Stimulated activated CD4-positive, alpha-beta T cell treated with anti-CD3 and anti-CD28 coated beads, Interleukin-1b, Interleukin-23, amount 100 ng/mL, for 1 hour (primary cell): ENCODE results near the gene MAP1LC3C.
"Not testable (repeated sequence)": the region's sequence is repeated elsewhere in the genome, so short reads cannot be mapped to it uniquely, and the experiment has no call there.

Experiments
- DNase-seq, 2 donors: peaks; one replicate each; pipeline ENCODE4 v3.0.0-alpha.2; 2020; ENCODE audit warnings: low read depth in 2 of 2

The MAP1LC3C gene

DNA sequence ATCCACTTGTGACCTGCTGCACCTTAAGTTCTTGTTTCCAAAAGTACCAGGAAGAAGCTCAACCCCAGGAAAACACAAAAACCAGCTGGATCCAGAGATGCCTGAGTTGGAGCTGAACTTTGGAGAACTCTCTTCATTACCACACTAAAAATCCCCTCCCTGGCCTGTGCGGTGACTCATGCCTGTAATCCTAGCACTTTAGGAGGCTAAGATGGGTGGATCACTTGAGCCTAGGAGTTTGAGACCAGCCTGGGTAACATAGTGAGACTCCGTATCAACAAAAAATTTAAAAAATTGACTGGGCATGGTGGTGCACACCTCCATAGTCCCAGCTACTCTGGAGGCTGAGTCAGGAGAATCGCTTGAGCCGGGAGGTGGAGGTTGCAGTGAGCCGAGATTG is 6.2 kb downstream of the MAP1LC3C start:
- DNase-seq: no peak

DNA sequence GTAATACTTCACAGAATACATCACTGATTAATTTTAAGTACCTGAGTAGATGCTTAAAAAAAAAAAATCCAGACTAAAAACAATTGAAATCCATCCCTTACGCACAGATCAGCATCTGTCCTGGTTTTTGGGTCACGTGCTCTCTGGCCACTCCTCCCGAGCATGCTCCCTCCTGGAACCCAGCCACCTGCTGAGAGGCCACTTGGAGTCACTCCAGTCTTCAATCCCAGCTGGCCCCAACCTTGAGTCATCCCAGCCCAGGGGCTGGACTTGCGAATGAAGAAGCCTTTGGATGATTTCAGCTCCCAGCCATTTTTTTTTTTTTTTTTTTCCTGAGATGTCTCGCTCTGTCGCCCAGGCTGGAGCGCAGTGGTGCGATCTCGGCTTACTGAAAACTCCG is 8.9 kb downstream of the MAP1LC3C start:
- DNase-seq: no peak

DNA sequence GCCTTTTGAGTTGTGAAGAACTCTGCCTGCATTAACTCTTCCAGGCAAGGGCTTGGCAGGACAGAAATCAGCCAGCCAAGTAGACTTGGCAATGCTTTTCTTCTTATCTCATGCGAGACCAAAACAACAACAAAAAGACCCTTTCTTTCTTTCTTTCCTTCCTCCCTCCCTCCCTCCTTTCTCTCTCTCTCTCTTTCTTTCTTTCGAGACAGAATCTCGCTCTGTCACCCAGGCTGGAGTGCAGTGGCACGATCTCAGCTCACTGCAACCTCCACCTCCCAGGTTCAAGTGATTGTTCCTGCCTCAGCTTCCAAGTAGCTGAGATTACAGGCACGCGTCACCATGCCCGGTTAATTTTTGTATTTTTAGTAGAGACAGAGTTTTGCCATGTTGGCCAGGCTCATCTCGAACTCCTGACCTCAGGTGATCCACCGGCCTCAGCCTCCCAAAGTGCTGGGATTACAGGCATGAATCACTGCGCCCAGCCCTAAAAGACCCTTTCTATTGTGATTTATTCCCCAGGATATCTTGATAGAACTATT is 10.4 kb downstream of the MAP1LC3C start:
- not testable (repeated sequence) for DNase-seq

DNA sequence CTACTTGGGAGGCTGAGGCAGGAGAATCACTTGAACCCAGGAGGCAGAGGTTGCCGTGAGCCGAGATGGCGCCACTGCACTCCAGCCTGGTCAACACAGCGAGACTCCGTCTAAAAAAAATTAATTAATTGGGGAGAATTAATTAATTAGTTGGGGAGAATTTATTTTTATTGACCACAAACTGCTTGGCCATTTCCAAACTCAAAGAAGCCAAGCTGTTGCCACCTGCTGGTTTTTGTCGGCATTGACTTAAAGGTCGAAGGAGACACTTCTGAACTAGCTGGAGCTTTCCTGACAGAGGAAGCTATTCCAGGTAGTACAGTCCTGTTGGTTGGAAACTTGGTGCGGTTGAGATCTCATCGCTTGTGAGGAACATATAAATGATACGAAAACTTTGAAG is 13.1 kb downstream of the MAP1LC3C start:
- no peak for DNase-seq

DNA sequence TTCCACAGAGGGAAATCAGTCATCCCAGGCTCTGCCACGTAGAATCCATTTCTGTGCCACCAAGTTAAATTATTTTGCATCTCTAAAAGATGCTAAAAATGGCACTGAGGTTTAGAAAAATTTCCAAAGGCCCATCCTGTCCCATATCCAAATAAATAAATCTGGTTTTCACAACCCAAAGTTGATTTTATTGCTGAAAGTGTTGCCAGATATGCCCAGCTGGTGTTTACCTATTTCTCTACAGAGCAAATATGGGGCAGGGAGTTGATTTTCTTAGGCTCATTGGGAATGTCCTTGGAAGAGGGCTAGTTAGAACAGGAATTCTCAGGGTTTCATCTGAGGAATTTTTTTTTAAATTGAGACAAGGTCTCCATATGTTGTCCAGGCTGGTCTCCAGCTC is 19.0 kb downstream of the MAP1LC3C start:
- DNase-seq: no peak

DNA sequence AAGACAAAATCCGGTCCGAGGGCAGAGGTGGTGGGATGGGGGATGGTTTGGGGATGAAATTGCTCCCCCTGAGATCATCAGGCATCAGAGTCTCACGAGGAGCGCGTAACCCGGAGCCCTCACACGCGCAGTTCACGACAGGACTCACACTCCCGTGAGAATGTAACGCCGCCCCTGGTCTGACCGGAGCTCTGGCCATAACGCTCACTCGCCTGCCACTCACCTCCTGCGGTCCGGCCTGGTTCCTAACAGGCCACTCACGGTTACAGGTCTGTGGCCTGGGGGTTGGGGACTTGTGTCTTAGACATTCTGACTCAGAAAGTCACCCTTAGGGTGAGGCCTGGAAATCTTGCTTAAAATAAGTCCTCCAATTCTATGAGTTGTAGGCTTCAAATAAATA is 19.8 kb downstream of the MAP1LC3C start:
- no peak for DNase-seq

DNA sequence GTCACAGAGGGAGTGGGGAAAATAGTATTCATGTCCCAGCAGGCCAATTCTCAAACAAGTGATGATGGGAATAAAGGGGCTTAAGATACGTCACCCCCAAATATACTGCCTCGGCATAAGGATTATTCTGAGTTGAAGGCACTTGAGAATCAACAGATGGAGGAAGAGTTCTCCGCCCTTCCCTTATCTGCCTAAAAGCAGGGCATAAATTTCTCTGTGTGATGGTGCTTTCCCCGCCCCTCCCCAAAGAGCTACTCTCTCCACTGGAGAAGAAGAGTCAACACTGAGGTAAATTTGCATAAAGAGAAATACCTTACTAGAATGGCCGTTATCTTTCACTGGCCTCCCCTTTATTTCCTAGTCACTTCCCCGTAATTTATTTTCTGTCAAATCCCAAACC is 22.7 kb downstream of the MAP1LC3C start:
- no peak for DNase-seq

DNA sequence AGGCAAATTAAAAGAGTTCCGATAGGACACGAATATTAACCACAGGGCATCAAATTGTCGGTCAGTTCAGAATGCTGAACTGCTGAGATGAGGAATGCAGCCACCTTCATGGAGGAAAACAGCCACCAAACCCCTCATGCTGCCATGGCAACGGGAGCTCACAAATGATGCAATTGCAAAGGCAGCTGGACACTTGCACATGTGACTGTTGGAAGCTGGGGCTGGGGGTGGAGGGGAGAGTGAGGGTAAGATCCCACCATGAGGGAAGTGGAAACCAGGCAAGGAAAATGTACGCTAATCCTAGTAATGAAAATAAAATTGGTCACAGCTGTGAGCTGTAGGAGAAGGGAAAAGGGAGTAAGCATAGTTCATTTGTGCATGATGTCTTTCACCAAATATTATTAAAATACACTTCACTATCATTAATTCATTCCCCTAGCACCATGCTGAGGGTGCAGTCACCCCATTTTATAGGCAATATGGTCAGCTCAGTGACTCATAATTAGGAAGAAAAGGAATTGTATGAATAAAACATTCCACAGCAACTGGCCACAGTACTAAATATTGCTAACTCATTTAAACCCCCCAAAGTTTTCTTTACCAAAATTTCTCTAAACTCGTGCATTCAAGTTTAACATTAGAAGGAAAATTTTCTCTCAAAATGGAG is 26.1 kb downstream of the MAP1LC3C start:
- no peak for DNase-seq

DNA sequence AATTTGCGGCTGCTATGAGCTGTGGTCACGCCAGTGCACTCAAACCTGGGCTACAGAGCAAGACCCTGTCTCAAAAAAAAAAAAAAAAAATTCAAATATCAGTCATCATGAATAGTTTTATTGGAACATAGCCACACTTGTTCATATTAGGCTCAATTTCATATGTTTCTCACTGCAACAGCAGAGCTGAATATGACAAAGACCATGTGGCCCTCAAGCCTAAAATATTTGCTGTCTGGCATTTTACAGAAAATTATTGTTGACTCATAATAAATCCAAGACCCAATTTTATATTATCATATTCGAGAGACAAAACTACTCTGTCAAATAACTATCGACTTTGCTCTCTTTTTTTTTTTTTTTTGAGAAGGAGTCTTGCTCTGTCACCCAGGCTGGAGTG is 30.3 kb downstream of the MAP1LC3C start:
- DNase-seq: no peak

DNA sequence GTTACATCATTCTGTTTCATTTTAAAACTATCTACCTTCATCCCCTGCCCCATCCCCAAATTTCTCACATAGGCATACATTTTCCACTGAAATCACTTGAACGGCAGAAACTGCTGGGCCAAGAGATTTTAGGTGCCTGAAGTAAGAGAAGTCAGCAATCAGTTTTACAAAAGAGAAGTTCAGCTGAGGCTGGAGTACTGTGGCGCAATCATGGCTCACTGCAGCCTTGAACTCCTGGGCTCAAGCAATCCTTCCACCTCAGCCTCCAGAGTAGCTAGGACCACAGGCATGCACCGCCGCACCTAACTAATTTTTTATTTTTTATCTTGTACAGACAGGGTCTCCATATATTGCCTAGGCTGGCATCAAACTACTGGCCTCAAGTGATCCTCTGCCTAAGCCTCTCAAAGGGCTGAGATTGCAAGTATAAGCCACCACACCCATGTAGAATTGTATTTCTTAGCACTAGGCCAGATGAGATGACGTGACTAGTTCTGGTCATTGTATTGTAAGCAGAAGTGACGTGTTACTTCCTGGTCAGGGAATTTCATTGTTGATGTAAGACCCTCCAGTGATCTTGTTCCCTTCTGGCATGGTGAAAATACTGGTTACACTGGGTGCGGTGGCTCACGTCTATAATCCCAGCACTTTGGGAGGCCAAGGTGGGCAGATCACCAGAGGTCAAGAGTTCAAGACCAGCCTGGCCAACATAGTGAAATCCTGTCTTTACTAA is 34.2 kb downstream of the MAP1LC3C start:
- DNase-seq: no peak

DNA sequence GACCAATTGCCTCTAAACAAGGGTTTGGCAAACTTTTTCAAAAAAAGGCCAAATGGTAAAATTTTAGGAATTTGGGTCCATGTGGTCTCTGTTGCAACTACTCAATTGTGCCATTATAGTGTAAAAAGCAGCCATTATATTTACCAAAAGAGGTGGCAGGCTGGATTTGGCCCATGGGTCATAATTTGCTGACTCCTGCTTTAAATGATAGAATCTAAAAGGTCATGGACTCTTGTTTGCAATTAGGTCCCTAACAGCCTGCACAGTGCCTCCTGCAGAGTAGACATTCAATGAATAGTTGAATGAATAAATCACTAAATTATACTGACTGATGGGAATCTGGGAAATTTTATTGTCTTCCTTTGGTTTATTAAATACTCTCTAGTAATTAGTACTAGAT is 35.2 kb downstream of the MAP1LC3C start:
- no peak for DNase-seq

DNA sequence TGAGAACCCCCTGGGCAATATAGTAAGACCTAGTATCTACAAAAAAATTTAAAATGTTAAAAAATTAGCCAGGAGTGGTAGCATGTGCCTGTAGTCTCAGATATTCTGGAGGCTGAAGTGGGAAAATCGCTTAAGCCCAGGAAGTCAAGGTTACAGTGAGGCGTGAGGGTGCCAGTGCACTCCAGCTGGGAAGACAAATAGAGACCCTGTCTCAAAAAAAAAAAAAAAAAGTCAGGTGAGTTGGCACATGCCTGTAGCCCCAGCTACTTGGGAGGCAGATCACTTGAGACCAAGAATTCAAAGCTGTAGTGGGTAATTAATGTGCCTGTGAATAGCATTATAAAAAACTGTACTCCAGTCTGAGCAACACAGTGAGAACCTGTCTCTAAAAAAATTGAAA is 36.7 kb downstream of the MAP1LC3C start:
- DNase-seq: no peak

DNA sequence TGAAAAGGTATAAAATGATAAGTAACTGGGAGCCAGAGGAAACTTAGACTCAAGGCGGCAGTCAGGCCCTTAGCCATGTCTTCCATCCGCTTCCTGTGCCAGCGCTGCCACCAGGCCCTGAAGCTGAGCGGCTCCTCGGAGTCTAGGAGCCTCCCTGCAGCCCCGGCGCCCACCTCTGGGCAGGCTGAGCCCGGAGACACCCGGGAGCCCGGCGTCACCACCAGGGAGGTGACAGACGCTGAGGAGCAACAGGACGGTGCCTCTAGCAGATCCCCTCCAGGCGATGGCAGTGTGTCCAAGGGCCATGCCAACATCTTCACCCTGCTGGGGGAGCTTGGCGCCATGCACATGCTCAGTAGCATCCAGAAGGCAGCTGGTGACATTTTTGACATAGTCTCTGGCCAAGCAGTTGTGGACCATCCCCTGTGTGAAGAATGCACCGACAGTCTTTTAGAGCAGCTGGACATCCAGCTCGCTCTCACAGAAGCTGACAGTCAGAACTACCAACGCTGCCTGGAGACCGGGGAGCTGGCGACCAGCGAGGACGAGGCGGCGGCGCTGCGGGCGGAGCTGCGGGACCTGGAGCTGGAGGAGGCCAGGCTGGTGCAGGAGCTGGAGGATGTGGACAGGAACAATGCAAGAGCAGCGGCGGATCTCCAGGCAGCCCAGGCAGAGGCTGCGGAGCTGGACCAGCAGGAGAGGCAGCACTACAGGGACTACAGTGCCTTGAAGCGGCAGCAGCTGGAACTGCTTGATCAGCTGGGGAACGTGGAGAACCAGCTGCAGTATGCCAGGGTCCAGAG is 41.0 kb downstream of the MAP1LC3C start, which contains the start of gene BECN2:
BECN2 (plus strand) TSS at position 76 of the 803 bp plus-strand sequence; CDS start at position 76, 0 bp downstream.
- DNase-seq: no peak

DNA sequence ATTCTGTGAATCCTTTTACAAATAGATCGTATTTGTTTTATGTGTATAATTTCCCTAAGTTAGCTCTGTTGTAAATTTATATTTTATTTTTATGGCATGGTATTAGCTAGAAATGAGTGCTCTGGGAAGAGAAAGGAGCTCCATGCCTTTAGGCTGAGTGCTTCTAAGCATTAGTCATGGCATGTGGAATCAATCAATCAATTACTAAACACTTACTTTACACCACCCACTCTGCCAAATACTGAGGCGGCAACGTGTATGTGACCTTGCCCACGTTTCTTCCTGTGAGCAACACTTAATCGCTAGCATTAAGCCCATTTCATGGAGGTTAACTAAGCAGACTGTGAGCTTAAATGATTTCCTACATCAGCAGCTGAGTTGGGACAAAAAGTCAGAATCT is 48.5 kb downstream of the MAP1LC3C start:
- DNase-seq: no peak

DNA sequence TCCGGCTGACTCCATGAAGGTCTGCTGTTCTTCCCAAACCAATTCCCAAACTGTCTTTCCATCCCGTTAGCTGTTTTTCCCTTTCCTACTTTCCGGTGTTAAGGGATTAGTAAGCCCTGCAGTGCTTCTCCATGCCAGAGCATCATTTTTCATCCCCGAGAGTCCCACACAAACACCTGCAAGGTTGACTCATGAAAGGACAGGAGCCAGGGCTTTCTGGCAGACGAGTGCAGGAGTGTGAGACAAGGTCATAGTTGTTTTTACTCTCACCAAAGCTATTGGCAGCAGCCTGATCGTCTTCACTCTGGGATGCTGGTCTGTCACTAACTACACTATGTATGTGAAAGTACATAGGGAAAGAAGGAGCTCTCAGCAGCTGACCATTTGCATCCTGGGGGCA is 51.5 kb downstream of the MAP1LC3C start:
- no peak for DNase-seq
